Measurements from ENCODE around the gene SLC4A7.
"Not testable (repeated sequence)": the region's sequence is repeated elsewhere in the genome, so short reads cannot be mapped to it uniquely, and the experiment has no call there.

Gene SLC4A7

GRCh38 chr3:27484015-27484844 is at the start of gene SLC4A7:
Gene SLC4A7, minus strand, starts transcription at chr3:27484384. Its CDS starts 258 bp downstream, at chr3:27484126.
- DNase-seq (ENCODE audit: low read depth in 4 of 4, low spot score in 1 of 4): peak; percentile 97 to 99 (median 98)

GRCh38 chr3:27533261-27533607 is 49.0 kb upstream of the SLC4A7 start:
- no peak for DNase-seq (ENCODE audit: low read depth in 4 of 4, low spot score in 1 of 4)

- no peak for DNase-seq (ENCODE audit: low read depth in 4 of 4, low spot score in 1 of 4)
Observed at GRCh38 chr3:27532426-27533260, 48.5 kb upstream of the SLC4A7 start.

GRCh38 chr3:27531193-27531751 is 47.1 kb upstream of the SLC4A7 start:
- not testable (repeated sequence) for DNase-seq (ENCODE audit: low read depth in 4 of 4, low spot score in 1 of 4)

GRCh38 chr3:27528791-27529190 is 44.6 kb upstream of the SLC4A7 start:
- no peak for DNase-seq (ENCODE audit: low read depth in 4 of 4, low spot score in 1 of 4)

DNA sequence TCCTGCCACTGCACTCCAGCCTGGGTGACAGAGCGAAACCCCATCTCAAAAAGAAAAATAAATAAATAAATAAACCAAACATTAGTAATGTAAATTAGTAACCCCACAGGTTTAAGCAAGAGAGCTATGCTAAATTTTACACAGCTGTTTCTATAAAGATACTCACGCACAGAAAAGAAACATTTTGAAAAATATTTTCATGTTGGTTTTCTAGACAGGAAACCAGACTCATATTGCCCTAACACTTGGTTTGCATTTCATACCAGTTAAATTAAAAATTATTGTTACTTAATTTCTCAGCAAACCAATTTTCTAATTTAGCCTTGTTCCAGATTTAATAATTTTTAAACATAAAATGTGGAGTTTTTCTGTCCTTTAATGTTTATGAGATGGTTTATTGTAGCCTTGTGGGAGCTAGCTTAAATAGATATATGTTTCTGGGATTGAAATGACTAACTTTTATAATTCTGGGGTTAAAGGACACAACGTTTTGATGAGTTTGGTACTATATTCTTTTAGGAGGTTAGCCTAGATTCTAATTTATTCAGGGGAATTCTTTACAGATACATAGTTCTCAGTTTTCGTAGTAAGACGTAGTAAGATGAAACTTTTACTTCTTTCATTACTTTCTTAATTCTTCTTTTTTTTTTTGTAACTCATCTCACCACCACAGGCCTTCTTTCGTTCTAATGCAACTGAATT is 42.6 kb upstream of the SLC4A7 start:
- no peak for DNase-seq (ENCODE audit: low read depth in 4 of 4, low spot score in 1 of 4)

- DNase-seq (ENCODE audit: low read depth in 4 of 4, low spot score in 1 of 4): no peak
Observed at GRCh38 chr3:27521872-27522265, 37.7 kb upstream of the SLC4A7 start.

DNA sequence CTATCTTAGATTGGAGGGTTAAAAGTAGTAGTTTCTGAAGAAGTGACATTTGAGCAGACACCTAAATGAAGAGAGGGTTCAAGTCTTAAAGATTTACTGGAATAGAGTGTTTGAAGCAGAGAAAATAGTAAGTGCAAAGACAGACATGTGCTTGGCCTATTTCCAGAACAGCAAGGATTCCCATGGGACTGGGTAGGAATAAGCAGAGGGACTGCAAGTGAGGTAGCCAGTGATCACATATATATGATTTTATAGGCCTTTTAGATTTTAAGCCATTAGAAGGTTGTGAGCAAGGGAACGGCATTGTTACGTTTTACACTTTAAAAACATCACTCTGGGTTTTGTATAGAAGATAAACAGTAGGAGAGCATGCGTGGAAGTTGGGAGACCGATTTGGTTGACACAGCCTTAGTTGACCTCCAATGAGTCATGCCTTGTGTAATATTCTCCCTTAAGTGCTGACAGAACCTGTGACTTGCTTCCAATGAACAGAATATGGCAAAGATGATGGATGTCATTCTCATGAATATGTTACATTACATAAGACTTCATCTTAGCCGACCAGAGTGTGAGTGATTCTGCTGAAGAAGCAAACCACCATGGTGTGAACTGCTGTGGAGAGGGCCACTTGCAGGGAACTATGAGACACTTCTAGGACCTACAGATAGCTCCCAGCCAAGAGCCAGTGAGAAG is 37.1 kb upstream of the SLC4A7 start:
- DNase-seq (ENCODE audit: low read depth in 4 of 4, low spot score in 1 of 4): no peak

DNA sequence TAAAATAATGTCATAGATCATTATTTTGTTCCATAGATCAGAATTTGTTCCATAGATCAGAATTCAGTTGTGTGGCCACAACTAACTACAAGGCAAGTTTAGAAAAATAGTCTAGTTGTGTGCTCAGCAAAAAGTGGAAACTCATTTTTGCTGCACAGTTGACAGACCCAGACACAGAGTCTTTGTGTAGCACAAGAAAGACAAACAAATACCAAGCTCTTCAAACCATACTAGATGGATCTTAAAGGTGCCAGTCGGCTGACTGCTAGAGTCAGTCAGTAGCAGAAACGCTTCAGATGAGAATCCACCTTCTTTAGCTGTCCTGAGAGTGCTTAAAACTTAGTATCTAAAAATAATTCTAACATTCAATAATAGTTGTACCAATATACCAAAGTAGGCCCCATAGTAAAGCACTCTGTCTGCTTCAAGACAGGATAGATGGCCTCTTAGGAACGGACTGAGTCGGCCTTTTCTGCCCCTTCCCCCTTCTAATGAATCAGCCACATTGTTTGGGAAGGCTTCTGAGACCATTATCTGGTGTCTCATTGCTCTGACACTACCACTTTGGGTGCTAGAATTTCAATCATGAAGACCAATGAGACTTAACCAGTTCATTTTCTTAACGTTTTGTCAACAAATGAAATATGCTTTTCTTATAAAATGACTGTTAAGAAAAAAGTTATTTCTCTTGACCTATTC is 27.7 kb upstream of the SLC4A7 start:
- DNase-seq (ENCODE audit: low read depth in 4 of 4, low spot score in 1 of 4): no peak

- DNase-seq (ENCODE audit: low read depth in 4 of 4, low spot score in 1 of 4): no peak
Observed at GRCh38 chr3:27509376-27509775, 25.2 kb upstream of the SLC4A7 start.

GRCh38 chr3:27508424-27508823 is 24.2 kb upstream of the SLC4A7 start:
- no peak for DNase-seq (ENCODE audit: low read depth in 4 of 4, low spot score in 1 of 4)

- no peak for DNase-seq (ENCODE audit: low read depth in 4 of 4, low spot score in 1 of 4)
Observed at GRCh38 chr3:27507515-27508266, 23.5 kb upstream of the SLC4A7 start.

DNA sequence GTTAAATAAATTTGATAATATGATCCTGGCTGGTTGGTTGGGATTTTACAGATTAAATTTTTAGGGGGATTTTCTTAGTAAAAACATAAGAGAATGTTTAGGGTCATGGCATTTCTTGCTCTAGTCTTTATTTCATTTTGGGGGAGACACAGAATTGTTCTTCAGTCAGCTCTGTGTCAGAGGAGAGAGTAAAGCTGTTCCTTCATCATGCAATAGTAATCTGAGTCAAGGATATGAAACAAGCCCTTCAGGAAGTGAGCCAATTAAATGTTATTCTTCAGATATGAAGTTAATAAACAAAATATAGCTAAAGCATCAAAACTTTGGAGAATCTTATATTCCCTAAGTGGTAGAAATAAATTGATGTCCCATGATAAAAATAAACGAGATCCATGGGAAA is 22.9 kb upstream of the SLC4A7 start:
- DNase-seq (ENCODE audit: low read depth in 4 of 4, low spot score in 1 of 4): no peak

GRCh38 chr3:27504749-27505148 is 20.6 kb upstream of the SLC4A7 start:
- DNase-seq (ENCODE audit: low read depth in 4 of 4, low spot score in 1 of 4): no peak

- DNase-seq (ENCODE audit: low read depth in 4 of 4, low spot score in 1 of 4): no peak
Observed at GRCh38 chr3:27503526-27503925, 19.3 kb upstream of the SLC4A7 start.

GRCh38 chr3:27501759-27502158 is 17.6 kb upstream of the SLC4A7 start:
- no peak for DNase-seq (ENCODE audit: low read depth in 4 of 4, low spot score in 1 of 4)

DNA sequence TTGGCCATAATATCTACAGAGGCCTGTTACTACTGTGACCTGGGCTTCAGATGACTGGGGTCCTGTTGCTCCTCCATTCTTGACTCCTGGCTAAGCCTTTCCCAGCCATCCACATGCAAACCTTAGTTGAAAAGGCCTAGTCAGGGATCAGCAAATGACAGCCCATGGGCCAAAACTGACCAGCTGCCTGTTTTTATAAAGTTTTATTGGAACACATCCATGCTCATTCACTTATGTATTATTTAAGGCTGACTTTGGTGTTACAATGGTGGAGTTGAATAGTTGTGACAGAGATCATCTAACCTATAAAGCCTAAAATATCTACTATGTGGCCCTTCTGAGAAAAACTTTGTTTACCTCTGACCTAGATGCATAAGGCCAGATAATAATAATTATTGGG is 16.8 kb upstream of the SLC4A7 start:
- no peak for DNase-seq (ENCODE audit: low read depth in 4 of 4, low spot score in 1 of 4)

- DNase-seq (ENCODE audit: low read depth in 4 of 4, low spot score in 1 of 4): no peak
Observed at GRCh38 chr3:27500035-27500434, 15.9 kb upstream of the SLC4A7 start.

DNA sequence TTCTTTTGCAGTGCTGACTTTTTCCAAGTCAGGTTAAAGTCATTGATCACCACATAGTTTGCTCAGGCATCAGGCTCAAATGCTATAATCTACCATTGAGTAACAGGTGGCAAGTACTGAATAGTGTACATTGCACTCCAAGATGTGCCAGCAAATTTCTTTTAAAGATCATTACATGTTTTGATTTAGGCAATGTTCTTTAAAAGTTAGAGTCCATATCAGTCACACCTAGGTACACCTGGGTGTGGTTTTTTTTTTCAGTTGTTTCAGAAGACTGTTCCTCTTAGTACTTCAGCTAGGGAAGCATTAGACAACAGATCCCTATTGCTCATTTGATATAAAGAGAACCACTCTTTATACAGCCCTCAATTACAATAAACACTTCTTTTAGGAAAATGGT is 10.6 kb upstream of the SLC4A7 start:
- no peak for DNase-seq (ENCODE audit: low read depth in 4 of 4, low spot score in 1 of 4)

DNA sequence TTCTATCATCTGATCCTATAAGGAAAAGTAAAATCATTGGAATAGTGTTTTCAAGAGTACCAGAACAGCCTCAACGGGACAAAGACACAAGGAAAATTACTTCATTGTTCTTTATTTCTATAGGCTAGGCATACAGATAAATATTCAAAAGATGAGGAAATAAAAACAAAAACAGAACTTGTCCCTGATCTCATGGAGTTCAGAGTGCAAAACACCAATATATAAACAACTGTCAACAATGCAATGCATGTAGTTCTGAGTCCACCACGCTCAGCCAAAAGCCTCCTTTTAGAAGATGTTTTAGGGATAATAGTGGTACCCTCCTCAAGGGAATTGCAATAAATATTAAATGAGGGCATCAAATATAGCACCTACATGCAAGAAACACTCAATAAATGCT is 4.6 kb upstream of the SLC4A7 start:
- DNase-seq (ENCODE audit: low read depth in 4 of 4, low spot score in 1 of 4): no peak
